Adrenal gland (tissue), 19 donors: ENCODE results near the gene PTS. TPM values are rescaled to one million over a fixed set of nuclear protein-coding genes. Genes with fewer than 3 reads are reported as not detected.

Experiments used
- DNase-seq, 7 donors: peaks; one replicate each; pipeline ENCODE4 v3.0.0-alpha.2; 2019 to 2020
- H3K27ac ChIP-seq, 5 donors: fragments of 200-600 bp; sonication (generic) in 4 of 5; 1 replicate in 3 of 5; 2 replicates in 2 of 5; pipeline versions ENCODE4 v1.5.1 to v1.8.0; 2016 to 2020; ENCODE audit warnings: mild to moderate bottlenecking in 1 of 5
- H3K27me3 ChIP-seq: fragments of 200-600 bp; 2 replicates; pipeline ENCODE4 v1.8.0; 2021
- H3K36me3 ChIP-seq, 2 donors: fragments of 200-600 bp; replicated peaks in 1 of 2; 1 replicate in 1 of 2; 2 replicates in 1 of 2; pipeline versions ENCODE4 v1.5.1 to v1.8.0; 2018 to 2022
- H3K4me1 ChIP-seq, 2 donors: fragments of 200-600 bp; replicated peaks in 1 of 2; 1 replicate in 1 of 2; 2 replicates in 1 of 2; pipeline versions ENCODE4 v1.5.1 to v1.8.0; 2018 to 2021
- H3K4me3 ChIP-seq, 4 donors: fragments of 200-600 bp; sonication (generic) in 3 of 4; one replicate each; pipeline ENCODE4 v1.5.1; 2016 to 2018
- H3K9me3 ChIP-seq, 3 donors: fragments of 200-600 bp; sonication (generic) in 1 of 3; replicated peaks in 1 of 3; 1 replicate in 2 of 3; 2 replicates in 1 of 3; pipeline versions ENCODE4 v1.5.1 to v1.8.0; 2016 to 2021
- POLR2A ChIP-seq, 2 donors: fragments of 450-650 bp; IDR thresholded peaks; one replicate each; pipeline ENCODE4 v1.6.1; 2017; ENCODE audit warnings: antibody characterized with exemption in 2 of 2, mild to moderate bottlenecking in 2 of 2, moderate library complexity in 1 of 2
- WGBS, 4 donors: extraction: QIAGEN DNeasy Blood & Tissue Kit in 2 of 4; methylation state at CpG; one replicate each; pipeline versions ENCODE4 v1.1.5 to v1.1.7; 2013 to 2017; 5-methylcytosine and 5-hydroxymethylcytosine counted together
- intact Hi-C, 2 donors: fragments of 100-400 bp; cut with DNase I; formaldehyde crosslinking; loops; one replicate each; pipeline versions ENCODE4 v1.14.1 to v1.15.0; 2022 to 2023
- long read RNA-seq, 10 donors: library from polyadenylated mRNA in 3 of 10; unstranded in 2 of 10; stranded (forward) in 1 of 10; transcript quantifications; one replicate each; pipeline ENCODE4 v2.0.0 and lab custom pipeline, GENCODE V29; 2021 to 2026
- polyA plus RNA-seq, 3 donors: library from polyadenylated mRNA; stranded (reverse); fragments of 200-250 nt in 2 of 3; fragments of 350-450 nt in 1 of 3; fragmentation: Illumina TruSeq in 1 of 3; extraction: RNeasy Lipid Tissue Mini Kit (QIAGEN cat#74804) in 1 of 3; gene quantifications; one replicate each; pipeline ENCODE4 v1.2.3, GENCODE V29; 2013 to 2014
- total RNA-seq, 9 donors: library from RNA; depleted of rRNA in 4 of 9; stranded (reverse); fragments of >200 nt in 4 of 9; fragments of 120-200 nt in 1 of 9; fragmentation: NEBNext Ultra II Directional in 1 of 9; extraction: Animal tissue kit (Norgen Biotek cat#: 25700) in 1 of 9; gene quantifications; one replicate each; pipeline versions ENCODE4 v1.1.0 to v1.2.4, GENCODE V29; 2013 to 2023
- TF ChIP-seq, protein P1 (sequence below), 6 experiments: fragments of 450-650 bp in 4 of 6; fragments of 200-600 bp in 2 of 6; sonication (generic) in 1 of 6; IDR thresholded peaks; 1 replicate in 5 of 6; 2 replicates in 1 of 6; pipeline versions ENCODE4 v1.5.1 to v1.8.0; 2016 to 2021; ENCODE audit warnings: antibody characterized with exemption in 6 of 6, mild to moderate bottlenecking in 2 of 6, moderate library complexity in 1 of 6
- donor health status: healthy with polysubstance abuse.
- donor health status: Bipolar disorder and iron deficiency.
- donor health status: DM: yes; HTN: yes; CAD: no.
- donor health status: DM: no; HTN: no; CAD: no.
- donor health status: DM: no; HTN: no; CAD: no.
- donor health status: DM: yes; HTN: yes; CAD: no.

The PTS gene
- total RNA-seq (100 to 1,000 TPM in 3 of 9 donors, 10 to 100 TPM in 6; 47.2 to 390 (median 71.9) TPM), polyA plus RNA-seq (100 to 1,000 TPM in 2 of 3 donors, 10 to 100 TPM in 1; 84.7 to 146 (median 134) TPM)
- long read RNA-seq, donor 1, transcript PTS-204 (4 exons, 625 nt), result minor isoform, 5 of 340 reads
- long read RNA-seq, donor 1, transcript PTS-207 (5 exons, 846 nt), result minor isoform, 21 of 340 reads
- long read RNA-seq, donor 1, transcript PTS-206 (3 exons, 601 nt), result minor isoform, 17 of 340 reads
- long read RNA-seq, donor 1, transcript PTS-201 (6 exons, 935 nt), result major isoform, 265 of 340 reads
- long read RNA-seq, donor 1, partial matches to known transcripts, result 9 of 340 reads
- long read RNA-seq, donor 1, other reads (novel, unspliced or antisense), result 22 of 340 reads
- long read RNA-seq, donor 2, transcript PTS-201 (6 exons, 935 nt), result major isoform, 88 of 118 reads
- long read RNA-seq, donor 2, transcript PTS-207 (5 exons, 846 nt), result minor isoform, 6 of 118 reads
- long read RNA-seq, donor 2, transcript PTS-206 (3 exons, 601 nt), result minor isoform, 18 of 118 reads
- long read RNA-seq, donor 2, transcript PTS-203 (2 exons, 1,069 nt), result minor isoform, 5 of 118 reads
- long read RNA-seq, donor 2, partial matches to known transcripts, result 0 of 118 reads
- long read RNA-seq, donor 2, other reads (novel, unspliced or antisense), result 0 of 118 reads
- long read RNA-seq, donor 3, transcript PTS-207 (5 exons, 846 nt), result minor isoform, 21 of 306 reads
- long read RNA-seq, donor 3, transcript PTS-201 (6 exons, 935 nt), result major isoform, 173 of 306 reads
- long read RNA-seq, donor 3, transcript PTS-206 (3 exons, 601 nt), result minor isoform, 6 of 306 reads
- long read RNA-seq, donor 3, partial matches to known transcripts, result 86 of 306 reads
- long read RNA-seq, donor 3, other reads (novel, unspliced or antisense), result 19 of 306 reads
- long read RNA-seq, donor 4, transcript PTS-201 (6 exons, 935 nt), result major isoform, 33 of 36 reads
- long read RNA-seq, donor 4, partial matches to known transcripts, result 0 of 36 reads
- long read RNA-seq, donor 4, other reads (novel, unspliced or antisense), result 2 of 36 reads
- long read RNA-seq, donor 5, transcript PTS-201 (6 exons, 935 nt), result major isoform, 64 of 71 reads
- long read RNA-seq, donor 5, partial matches to known transcripts, result 0 of 71 reads
- long read RNA-seq, donor 5, other reads (novel, unspliced or antisense), result 3 of 71 reads
- long read RNA-seq, donor 6, transcript PTS-201 (6 exons, 935 nt), result major isoform, 26 of 30 reads
- long read RNA-seq, donor 6, partial matches to known transcripts, result 0 of 30 reads
- long read RNA-seq, donor 6, other reads (novel, unspliced or antisense), result 3 of 30 reads
- long read RNA-seq, donor 7, transcript PTS-201 (6 exons, 935 nt), result major isoform, 128 of 167 reads
- long read RNA-seq, donor 7, transcript PTS-206 (3 exons, 601 nt), result minor isoform, 13 of 167 reads
- long read RNA-seq, donor 7, transcript PTS-207 (5 exons, 846 nt), result minor isoform, 8 of 167 reads
- long read RNA-seq, donor 7, partial matches to known transcripts, result 11 of 167 reads
- long read RNA-seq, donor 7, other reads (novel, unspliced or antisense), result 5 of 167 reads
- long read RNA-seq, donor 8, transcript PTS-207 (5 exons, 846 nt), result minor isoform, 13 of 329 reads
- long read RNA-seq, donor 8, transcript PTS-206 (3 exons, 601 nt), result minor isoform, 15 of 329 reads
- long read RNA-seq, donor 8, transcript PTS-201 (6 exons, 935 nt), result major isoform, 267 of 329 reads
- long read RNA-seq, donor 8, transcript PTS-203 (2 exons, 1,069 nt), result minor isoform, 5 of 329 reads
- long read RNA-seq, donor 8, partial matches to known transcripts, result 13 of 329 reads
- long read RNA-seq, donor 8, other reads (novel, unspliced or antisense), result 16 of 329 reads
- long read RNA-seq, donor 9, transcript PTS-201 (6 exons, 935 nt), result major isoform, 98 of 137 reads
- long read RNA-seq, donor 9, transcript PTS-207 (5 exons, 846 nt), result minor isoform, 9 of 137 reads
- long read RNA-seq, donor 9, transcript PTS-206 (3 exons, 601 nt), result minor isoform, 5 of 137 reads
- long read RNA-seq, donor 9, partial matches to known transcripts, result 13 of 137 reads
- long read RNA-seq, donor 9, other reads (novel, unspliced or antisense), result 9 of 137 reads
- long read RNA-seq, donor 10, transcript PTS-206 (3 exons, 601 nt), result minor isoform, 11 of 118 reads
- long read RNA-seq, donor 10, transcript PTS-201 (6 exons, 935 nt), result major isoform, 83 of 118 reads
- long read RNA-seq, donor 10, partial matches to known transcripts, result 11 of 118 reads
- long read RNA-seq, donor 10, other reads (novel, unspliced or antisense), result 10 of 118 reads

DNA sequence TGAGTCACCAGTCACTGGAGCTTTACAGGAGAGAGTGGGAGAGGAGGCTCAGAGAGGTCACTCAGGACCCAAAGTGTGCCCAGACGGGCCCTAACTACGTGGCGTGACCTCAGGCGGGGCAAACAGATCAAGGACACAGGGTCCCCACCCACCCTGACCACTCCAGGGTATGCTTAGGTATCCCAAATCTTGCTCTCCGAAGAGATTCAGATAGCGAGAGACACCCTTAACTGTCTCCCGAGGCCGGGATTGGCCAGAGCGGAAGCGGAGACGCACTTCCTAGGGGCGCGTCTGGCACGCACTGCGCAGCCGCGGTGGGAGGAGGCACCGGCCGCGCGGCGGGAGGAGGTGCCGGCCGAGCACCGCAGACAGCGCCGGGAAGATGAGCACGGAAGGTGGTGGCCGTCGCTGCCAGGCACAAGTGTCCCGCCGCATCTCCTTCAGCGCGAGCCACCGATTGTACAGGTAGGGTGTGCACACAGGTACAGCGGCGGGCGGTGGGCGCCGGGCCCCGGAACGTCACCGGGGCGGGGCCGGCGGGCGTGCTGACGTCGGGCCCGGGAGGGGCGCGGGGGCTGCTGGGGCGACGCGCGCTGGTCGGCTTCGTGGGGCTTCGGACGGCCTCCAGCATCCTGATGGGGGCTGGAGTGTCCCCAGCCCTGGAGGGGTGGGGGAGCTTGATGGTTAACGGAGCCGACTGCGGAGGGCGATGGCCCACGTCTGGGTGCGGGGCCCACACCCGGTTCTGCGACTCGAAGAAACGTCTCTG, at the start of gene PTS:
Gene PTS, plus strand, starts transcription at position 367 of the 769 bp plus-strand sequence. Its CDS starts 16 bp downstream, at position 383.
- intact Hi-C loops, result no loop called here
- Histone ChIP-seq H3K27ac (peak within 1 kb of the TSS; percentile 61 to 98 (median 97)), H3K9me3 (no peaks in the 10 kb centered on the region), H3K27me3 (no peaks in the 10 kb centered on the region), H3K36me3 (peaks cover 0 to 26% of the 10 kb centered on the region in 2 donors), H3K4me3 (peak within 1 kb of the TSS; percentile 19 to 98 (median 44)), H3K4me1 (peaks cover 0 to 15% of the 10 kb centered on the region in 2 donors)
- peak; percentile 93 to 94 for TF ChIP-seq POLR2A (IDR thresholded peaks at IDR 0.05)
- TF ChIP-seq, protein P1, sequence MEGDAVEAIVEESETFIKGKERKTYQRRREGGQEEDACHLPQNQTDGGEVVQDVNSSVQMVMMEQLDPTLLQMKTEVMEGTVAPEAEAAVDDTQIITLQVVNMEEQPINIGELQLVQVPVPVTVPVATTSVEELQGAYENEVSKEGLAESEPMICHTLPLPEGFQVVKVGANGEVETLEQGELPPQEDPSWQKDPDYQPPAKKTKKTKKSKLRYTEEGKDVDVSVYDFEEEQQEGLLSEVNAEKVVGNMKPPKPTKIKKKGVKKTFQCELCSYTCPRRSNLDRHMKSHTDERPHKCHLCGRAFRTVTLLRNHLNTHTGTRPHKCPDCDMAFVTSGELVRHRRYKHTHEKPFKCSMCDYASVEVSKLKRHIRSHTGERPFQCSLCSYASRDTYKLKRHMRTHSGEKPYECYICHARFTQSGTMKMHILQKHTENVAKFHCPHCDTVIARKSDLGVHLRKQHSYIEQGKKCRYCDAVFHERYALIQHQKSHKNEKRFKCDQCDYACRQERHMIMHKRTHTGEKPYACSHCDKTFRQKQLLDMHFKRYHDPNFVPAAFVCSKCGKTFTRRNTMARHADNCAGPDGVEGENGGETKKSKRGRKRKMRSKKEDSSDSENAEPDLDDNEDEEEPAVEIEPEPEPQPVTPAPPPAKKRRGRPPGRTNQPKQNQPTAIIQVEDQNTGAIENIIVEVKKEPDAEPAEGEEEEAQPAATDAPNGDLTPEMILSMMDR (IDR thresholded peaks at IDR 0.05), result no peak
- WGBS, 4 donors, result 0 to 1% (median 1%) methylated on average over 16 to 70 of the region's 70 CpGs
- DNase-seq, result peak; percentile 90 to 92 (median 91)

DNA sequence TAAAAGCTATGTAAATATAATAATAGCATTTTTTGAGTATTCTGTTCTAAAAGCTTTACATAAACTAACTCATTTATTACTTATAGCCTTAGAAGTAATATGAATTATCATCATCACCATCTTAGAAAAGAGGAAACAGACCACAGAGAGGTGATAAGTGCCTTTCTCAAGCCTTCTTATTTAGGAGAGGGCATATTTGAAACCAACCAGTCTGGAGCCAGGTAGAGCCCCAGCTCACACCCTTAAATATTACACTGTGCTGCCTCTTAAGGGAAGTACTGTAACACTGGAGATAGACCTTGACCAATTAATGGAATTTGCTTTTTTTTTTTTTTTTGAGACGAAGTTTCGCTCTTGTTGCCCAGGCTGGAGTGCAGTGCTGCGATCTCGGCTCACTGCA, 48.6 kb upstream of the PTS start:
- no peak for TF ChIP-seq POLR2A (IDR thresholded peaks at IDR 0.05)
- TF ChIP-seq, protein P1 (IDR thresholded peaks at IDR 0.05), result no peak

More for the DNA sequence above, 48.6 kb upstream of the PTS start:
- DNase-seq, result no peak
- 70 to 85% (median 79%) methylated on average over 4 of the region's 4 CpGs for WGBS, 4 donors
- intact Hi-C loops, result loop anchor here in 1 of 2 donors (5.0 kb wide), 1 partner anchor 60 kb away; no protein-coding TSS in a partner anchor
- Histone ChIP-seq H3K4me1 (peaks cover 0 to 18% of the 10 kb centered on the region in 2 donors), H3K4me3 (no peak overlapping the region), H3K27me3 (no peaks in the 10 kb centered on the region), H3K36me3 (peaks cover 0 to 10% of the 10 kb centered on the region in 2 donors), H3K9me3 (no peaks in the 10 kb centered on the region), H3K27ac (no peak overlapping the region)
